ENCODE measurements around the gene PCDHGA5. TPM values are rescaled to one million over a fixed set of nuclear protein-coding genes. Genes with fewer than 3 reads are reported as not detected.
"Not testable (repeated sequence)": the region's sequence is repeated elsewhere in the genome, so short reads cannot be mapped to it uniquely, and the experiment has no call there.

Gene PCDHGA5
- total RNA-seq, 1 experiment from 2014 or later: 0.76 TPM

DNA sequence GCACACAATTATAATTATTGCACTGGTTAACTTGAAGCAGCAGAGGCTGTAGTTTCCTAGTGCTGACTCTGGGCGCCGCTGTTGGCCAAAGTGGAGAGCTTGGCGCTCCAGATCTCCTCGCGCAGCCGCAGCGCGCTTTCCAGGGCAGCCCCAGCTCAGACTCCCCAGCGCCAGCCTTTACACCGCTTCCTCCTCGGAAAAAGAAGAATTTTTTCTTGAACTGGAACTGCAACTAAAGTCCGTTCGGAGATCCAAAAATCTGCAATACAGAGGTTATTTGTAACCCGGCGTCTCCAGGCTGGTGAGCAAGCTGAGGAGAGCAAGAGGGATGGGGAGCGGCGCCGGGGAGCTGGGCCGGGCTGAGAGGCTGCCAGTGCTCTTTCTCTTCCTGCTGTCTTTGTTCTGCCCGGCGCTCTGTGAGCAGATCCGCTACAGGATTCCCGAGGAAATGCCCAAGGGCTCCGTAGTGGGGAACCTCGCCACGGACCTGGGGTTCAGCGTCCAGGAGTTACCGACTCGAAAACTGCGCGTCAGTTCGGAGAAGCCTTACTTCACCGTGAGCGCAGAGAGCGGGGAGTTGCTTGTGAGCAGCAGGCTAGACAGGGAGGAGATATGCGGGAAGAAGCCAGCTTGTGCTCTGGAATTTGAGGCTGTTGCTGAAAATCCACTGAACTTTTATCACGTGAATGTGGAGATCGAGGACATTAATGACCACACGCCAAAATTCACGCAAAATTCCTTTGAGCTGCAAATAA, 23.8 kb downstream of the PCDHGA5 start, which contains the start of gene PCDHGB4:
Gene PCDHGB4 (plus strand): TSS at position 142 of the 755 bp plus-strand sequence. CDS start 187 bp downstream, at position 329.
- not testable (repeated sequence) for DNase-seq (ENCODE audit: low read depth in 1 of 2, low spot score in 2 of 2); H3K4me1 ChIP-seq (replicated peaks)

DNA sequence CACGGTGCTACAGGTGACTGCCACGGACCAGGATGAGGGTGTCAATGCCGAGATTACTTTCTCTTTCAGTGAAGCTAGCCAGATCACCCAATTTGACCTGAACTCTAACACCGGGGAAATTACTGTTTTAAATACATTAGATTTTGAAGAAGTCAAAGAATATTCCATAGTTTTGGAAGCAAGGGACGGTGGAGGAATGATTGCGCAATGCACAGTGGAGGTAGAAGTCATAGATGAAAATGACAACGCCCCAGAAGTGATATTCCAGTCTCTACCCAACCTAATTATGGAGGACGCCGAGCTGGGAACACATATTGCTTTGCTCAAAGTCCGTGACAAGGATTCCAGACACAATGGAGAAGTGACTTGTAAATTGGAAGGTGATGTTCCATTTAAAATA, 24.7 kb downstream of the PCDHGA5 start:
- H3K27me3 ChIP-seq (replicated peaks): no peaks in the 10 kb centered on the region
- H3K9me3 ChIP-seq (replicated peaks): peaks cover 36% of the 10 kb centered on the region
- no peak for DNase-seq (ENCODE audit: low read depth in 1 of 2, low spot score in 2 of 2)
- H3K27ac ChIP-seq: no peak overlapping the region
- no peaks in the 10 kb centered on the region for H3K4me1 ChIP-seq (replicated peaks)
- H3K4me3 ChIP-seq: no peak overlapping the region
- no peaks in the 10 kb centered on the region for H3K36me3 ChIP-seq

More for the DNA sequence above, 23.8 kb downstream of the PCDHGA5 start, which contains the start of gene PCDHGB4:
- not testable (repeated sequence) for H3K4me3 ChIP-seq; H3K27me3 ChIP-seq (replicated peaks); H3K27ac ChIP-seq; H3K36me3 ChIP-seq
- H3K9me3 ChIP-seq (replicated peaks): peaks cover 43% of the 10 kb centered on the region

DNA sequence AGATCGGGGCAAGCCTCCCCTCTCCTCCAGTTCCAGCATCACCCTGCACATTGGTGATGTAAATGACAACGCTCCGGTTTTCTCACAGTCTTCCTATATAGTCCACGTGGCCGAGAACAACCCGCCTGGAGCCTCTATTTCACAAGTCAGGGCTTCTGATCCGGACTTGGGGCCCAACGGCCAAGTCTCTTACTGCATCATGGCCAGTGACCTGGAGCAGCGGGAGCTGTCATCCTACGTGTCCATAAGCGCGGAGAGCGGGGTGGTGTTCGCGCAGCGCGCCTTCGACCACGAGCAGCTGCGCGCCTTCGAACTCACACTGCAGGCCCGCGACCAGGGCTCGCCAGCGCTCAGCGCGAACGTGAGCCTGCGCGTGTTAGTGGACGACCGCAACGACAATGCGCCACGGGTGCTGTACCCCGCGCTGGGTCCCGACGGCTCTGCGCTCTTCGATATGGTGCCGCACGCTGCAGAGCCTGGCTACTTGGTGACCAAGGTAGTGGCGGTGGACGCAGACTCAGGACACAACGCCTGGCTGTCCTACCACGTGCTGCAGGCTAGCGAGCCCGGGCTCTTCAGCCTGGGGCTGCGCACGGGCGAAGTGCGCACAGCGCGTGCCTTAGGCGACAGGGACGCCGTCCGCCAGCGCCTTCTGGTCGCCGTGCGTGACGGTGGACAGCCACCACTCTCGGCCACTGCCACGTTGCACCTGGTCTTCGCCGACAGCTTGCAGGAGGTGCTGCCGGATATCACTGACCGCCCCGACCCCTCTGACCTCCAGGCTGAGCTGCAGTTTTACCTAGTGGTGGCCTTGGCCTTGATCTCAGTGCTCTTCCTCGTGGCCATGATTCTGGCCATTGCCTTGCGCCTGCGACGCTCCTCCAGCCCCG, 25.4 kb downstream of the PCDHGA5 start:
- Histone ChIP-seq H3K9me3 (replicated peaks) (peaks cover 37% of the 10 kb centered on the region), H3K27me3 (replicated peaks) (no peaks in the 10 kb centered on the region), H3K4me3 (no peak overlapping the region), H3K36me3 (no peaks in the 10 kb centered on the region), H3K4me1 (replicated peaks) (no peaks in the 10 kb centered on the region), H3K27ac (no peak overlapping the region)
- no peak for DNase-seq (ENCODE audit: low read depth in 1 of 2, low spot score in 2 of 2)

DNA sequence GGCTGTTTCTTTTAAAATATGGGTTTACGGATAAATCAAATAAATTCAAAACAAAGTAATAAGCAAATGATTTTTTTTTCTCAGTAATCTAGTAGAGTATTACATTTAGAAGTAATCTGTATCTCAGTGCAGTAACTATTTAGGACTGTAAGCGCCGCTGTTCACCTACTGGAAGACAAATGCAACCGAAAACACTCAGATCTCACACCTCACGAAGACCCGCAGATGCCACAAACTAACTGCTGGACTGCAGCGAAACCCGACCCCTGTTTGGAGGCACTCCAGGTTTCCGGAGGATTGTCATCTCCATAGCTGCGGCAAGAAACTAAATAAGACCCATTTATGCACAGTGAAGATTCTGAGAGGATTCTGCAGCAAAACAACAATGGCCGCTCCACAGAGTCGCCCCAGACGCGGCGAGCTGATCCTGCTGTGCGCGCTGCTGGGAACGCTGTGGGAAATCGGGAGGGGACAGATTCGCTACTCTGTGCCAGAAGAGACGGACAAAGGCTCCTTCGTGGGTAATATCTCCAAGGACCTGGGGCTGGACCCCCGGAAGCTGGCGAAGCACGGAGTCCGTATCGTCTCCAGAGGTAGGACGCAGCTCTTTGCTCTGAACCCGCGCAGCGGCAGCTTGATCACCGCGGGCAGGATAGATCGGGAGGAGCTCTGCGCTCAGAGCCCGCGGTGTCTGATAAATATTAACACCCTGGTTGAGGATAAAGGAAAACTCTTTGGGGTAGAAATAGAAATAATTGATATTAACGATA, 28.7 kb downstream of the PCDHGA5 start, which contains the start of gene PCDHGA8:
Gene PCDHGA8 (plus strand): TSS at position 205 of the 770 bp plus-strand sequence. CDS start 181 bp downstream, at position 386.
- Histone ChIP-seq H3K9me3 (replicated peaks) (peaks cover 40% of the 10 kb centered on the region), H3K27ac (no peak within 1 kb of the TSS), H3K4me1 (replicated peaks) (no peaks in the 10 kb centered on the region), H3K4me3 (no peak within 1 kb of the TSS), H3K27me3 (replicated peaks) (no peaks in the 10 kb centered on the region), H3K36me3 (no peaks in the 10 kb centered on the region)
- no peak for DNase-seq (ENCODE audit: low read depth in 1 of 2, low spot score in 2 of 2)

DNA sequence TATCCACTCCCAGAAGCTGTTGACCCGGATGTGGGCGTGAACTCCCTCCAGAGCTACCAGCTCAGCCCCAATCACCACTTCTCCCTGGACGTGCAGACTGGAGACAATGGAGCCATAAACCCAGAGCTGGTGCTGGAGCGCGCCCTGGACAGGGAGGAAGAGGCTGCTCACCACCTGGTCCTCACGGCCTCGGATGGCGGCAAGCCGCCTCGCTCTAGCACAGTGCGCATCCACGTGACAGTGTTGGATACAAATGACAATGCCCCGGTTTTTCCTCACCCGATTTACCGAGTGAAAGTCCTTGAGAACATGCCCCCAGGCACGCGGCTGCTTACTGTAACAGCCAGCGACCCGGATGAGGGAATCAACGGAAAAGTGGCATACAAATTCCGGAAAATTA, 29.3 kb downstream of the PCDHGA5 start:
- H3K4me3 ChIP-seq: no peak overlapping the region
- H3K9me3 ChIP-seq (replicated peaks): peaks cover 39% of the 10 kb centered on the region
- no peak overlapping the region for H3K27ac ChIP-seq
- DNase-seq (ENCODE audit: low read depth in 1 of 2, low spot score in 2 of 2): no peak
- H3K36me3 ChIP-seq: no peaks in the 10 kb centered on the region
- H3K27me3 ChIP-seq (replicated peaks): no peaks in the 10 kb centered on the region
- no peaks in the 10 kb centered on the region for H3K4me1 ChIP-seq (replicated peaks)

DNA sequence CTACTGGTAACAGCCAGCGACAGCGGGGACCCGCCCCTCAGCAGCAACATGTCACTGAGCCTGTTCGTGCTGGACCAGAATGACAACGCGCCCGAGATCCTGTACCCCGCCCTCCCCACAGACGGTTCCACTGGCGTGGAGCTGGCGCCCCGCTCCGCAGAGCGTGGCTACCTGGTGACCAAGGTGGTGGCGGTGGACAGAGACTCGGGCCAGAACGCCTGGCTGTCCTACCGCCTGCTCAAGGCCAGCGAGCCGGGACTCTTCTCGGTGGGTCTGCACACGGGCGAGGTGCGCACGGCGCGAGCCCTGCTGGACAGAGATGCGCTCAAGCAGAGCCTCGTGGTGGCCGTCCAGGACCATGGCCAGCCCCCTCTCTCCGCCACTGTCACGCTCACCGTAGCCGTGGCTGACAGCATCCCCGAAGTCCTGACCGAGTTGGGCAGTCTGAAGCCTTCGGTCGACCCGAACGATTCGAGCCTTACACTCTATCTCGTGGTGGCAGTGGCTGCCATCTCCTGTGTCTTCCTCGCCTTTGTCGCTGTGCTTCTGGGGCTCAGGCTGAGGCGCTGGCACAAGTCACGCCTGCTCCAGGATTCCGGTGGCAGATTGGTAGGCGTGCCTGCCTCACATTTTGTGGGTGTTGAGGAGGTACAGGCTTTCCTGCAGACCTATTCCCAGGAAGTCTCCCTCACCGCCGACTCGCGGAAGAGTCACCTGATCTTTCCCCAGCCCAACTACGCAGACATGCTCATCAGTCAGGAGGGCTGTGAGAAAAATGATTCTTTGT, 30.6 kb downstream of the PCDHGA5 start:
- H3K27me3 ChIP-seq (replicated peaks); DNase-seq (ENCODE audit: low read depth in 1 of 2, low spot score in 2 of 2); H3K36me3 ChIP-seq; H3K27ac ChIP-seq; H3K4me1 ChIP-seq (replicated peaks); H3K4me3 ChIP-seq: not testable (repeated sequence)
- H3K9me3 ChIP-seq (replicated peaks): peaks cover 39% of the 10 kb centered on the region

DNA sequence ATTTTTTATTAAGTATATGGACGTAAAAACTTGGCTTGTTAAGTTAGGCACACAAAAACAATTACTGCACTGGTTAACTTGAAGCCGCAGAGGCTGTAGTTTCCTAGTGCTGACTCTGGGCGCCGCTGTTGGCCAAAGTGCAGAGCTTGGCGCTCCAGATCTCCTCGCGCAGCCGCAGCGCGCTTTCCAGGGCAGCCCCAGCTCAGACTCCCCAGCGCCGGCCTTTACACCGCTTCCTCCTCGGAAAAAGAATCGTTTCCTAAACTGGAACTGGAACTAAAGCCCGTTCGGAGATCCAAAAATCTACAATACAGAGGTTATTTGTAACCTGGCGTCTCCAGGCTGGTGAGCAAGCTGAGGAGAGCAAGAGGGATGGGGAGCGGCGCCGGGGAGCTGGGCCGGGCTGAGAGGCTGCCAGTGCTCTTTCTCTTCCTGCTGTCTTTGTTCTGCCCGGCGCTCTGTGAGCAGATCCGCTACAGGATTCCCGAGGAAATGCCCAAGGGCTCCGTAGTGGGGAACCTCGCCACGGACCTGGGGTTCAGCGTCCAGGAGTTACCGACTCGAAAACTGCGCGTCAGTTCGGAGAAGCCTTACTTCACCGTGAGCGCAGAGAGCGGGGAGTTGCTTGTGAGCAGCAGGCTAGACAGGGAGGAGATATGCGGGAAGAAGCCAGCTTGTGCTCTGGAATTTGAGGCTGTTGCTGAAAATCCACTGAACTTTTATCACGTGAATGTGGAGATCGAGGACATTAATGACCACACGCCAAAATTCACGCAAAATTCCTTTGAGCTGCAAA, 34.0 kb downstream of the PCDHGA5 start, which contains the start of gene PCDHGB5:
Gene PCDHGB5 (plus strand): TSS at position 192 of the 796 bp plus-strand sequence. CDS start 181 bp downstream, at position 373.
- not testable (repeated sequence) for H3K36me3 ChIP-seq; H3K4me1 ChIP-seq (replicated peaks); H3K27me3 ChIP-seq (replicated peaks); H3K4me3 ChIP-seq; H3K27ac ChIP-seq; DNase-seq (ENCODE audit: low read depth in 1 of 2, low spot score in 2 of 2)
- peaks cover 41% of the 10 kb centered on the region for H3K9me3 ChIP-seq (replicated peaks)

DNA sequence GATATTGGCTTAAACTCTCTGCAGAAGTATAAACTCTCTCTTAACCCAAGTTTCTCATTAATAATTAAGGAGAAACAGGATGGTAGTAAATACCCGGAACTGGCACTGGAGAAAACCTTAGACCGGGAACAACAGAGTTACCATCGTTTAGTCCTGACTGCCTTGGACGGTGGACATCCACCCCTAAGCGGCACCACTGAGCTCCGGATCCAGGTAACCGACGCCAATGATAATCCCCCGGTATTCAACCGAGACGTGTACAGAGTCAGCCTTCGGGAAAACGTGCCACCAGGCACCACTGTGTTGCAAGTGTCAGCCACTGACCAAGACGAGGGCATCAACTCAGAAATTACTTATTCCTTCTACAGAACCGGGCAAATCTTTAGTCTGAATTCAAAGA, 34.6 kb downstream of the PCDHGA5 start:
- no peak overlapping the region for H3K4me3 ChIP-seq
- no peaks in the 10 kb centered on the region for H3K4me1 ChIP-seq (replicated peaks)
- peaks cover 40% of the 10 kb centered on the region for H3K9me3 ChIP-seq (replicated peaks)
- no peaks in the 10 kb centered on the region for H3K27me3 ChIP-seq (replicated peaks)
- H3K36me3 ChIP-seq: no peaks in the 10 kb centered on the region
- no peak for DNase-seq (ENCODE audit: low read depth in 1 of 2, low spot score in 2 of 2)
- H3K27ac ChIP-seq: no peak overlapping the region

DNA sequence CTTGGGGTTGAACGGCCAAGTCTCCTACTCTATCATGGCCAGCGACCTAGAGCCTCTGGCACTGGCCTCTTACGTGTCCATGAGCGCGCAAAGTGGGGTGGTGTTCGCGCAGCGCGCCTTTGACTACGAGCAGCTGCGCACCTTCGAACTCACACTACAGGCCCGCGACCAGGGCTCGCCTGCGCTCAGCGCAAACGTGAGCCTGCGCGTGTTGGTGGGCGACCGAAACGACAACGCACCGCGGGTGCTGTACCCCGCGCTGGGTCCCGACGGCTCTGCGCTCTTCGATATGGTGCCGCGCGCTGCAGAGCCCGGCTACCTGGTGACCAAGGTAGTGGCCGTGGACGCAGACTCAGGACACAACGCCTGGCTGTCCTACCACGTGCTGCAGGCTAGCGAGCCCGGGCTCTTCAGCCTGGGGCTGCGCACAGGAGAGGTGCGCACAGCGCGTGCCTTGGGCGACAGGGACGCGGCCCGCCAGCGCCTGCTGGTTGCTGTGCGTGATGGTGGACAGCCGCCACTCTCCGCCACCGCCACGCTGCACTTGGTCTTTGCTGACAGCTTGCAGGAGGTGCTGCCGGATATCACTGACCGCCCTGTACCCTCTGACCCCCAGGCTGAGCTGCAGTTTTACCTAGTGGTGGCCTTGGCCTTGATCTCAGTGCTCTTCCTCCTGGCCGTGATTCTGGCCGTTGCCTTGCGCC, 35.7 kb downstream of the PCDHGA5 start:
- Histone ChIP-seq H3K9me3 (replicated peaks) (peaks cover 31% of the 10 kb centered on the region), H3K4me1 (replicated peaks) (no peaks in the 10 kb centered on the region), H3K36me3 (no peaks in the 10 kb centered on the region), H3K27me3 (replicated peaks) (no peaks in the 10 kb centered on the region), H3K27ac (no peak overlapping the region), H3K4me3 (no peak overlapping the region)
- no peak for DNase-seq (ENCODE audit: low read depth in 1 of 2, low spot score in 2 of 2)

DNA sequence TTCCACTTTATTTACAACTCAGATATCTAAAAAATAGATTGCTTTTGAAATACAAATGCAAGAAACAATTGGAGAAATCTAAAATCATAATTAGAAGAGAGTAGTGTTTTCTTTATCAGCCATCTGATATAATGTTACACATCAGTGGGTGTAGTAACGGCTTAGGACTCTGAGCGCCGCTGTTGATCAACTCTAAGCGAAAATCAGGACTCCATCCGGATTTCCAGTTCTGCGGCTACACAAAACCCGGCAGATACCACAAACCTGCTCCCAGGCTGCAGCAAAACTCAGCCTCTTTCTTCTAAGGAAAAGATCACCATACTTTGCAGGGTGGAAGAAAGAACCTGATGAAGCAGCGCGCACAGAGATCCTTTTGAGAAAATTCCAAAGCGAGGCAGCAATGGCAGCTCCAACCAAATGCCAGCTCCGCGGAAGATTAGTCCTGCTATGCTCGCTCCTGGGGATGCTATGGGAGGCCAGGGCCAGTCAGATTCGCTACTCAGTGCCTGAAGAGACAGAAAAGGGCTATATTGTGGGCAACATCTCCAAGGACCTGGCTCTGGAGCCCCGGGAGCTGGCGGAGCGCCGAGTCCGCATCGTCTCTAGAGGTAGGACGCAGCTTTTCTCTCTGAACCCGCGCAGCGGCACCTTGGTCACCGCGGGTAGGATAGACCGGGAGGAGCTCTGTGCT, 38.7 kb downstream of the PCDHGA5 start, which contains the start of gene PCDHGA9:
Gene PCDHGA9 (plus strand): TSS at position 226 of the 691 bp plus-strand sequence. CDS start 175 bp downstream, at position 401.
- Histone ChIP-seq H3K27ac (no peak within 1 kb of the TSS), H3K4me3 (no peak within 1 kb of the TSS), H3K9me3 (replicated peaks) (peaks cover 20% of the 10 kb centered on the region), H3K4me1 (replicated peaks) (no peaks in the 10 kb centered on the region), H3K27me3 (replicated peaks) (no peaks in the 10 kb centered on the region), H3K36me3 (no peaks in the 10 kb centered on the region)
- no peak for DNase-seq (ENCODE audit: low read depth in 1 of 2, low spot score in 2 of 2)

DNA sequence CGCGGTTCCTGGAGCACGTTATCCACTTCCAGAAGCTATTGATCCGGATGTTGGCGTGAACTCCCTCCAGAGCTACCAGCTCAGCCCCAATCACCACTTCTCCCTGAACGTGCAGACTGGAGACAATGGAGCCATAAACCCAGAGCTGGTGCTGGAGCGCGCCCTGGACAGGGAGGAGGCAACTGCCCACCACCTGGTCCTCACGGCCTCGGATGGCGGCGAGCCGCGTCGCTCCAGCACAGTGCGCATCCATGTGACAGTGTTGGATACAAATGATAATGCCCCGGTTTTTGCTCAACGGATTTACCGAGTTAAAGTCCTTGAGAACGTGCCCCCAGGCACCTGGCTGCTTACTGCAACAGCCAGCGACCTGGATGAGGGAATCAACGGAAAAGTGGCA, 39.4 kb downstream of the PCDHGA5 start:
- H3K27ac ChIP-seq: no peak overlapping the region
- no peaks in the 10 kb centered on the region for H3K27me3 ChIP-seq (replicated peaks)
- peaks cover 21% of the 10 kb centered on the region for H3K9me3 ChIP-seq (replicated peaks)
- no peak for DNase-seq (ENCODE audit: low read depth in 1 of 2, low spot score in 2 of 2)
- H3K4me3 ChIP-seq: no peak overlapping the region
- no peaks in the 10 kb centered on the region for H3K4me1 ChIP-seq (replicated peaks)
- no peaks in the 10 kb centered on the region for H3K36me3 ChIP-seq

Data from SJSA1 (cell line).